Trophoblast cell (in vitro differentiated cells and primary cell): Measurements from ENCODE around the gene SLC35F1.

Source experiments
- DNase-seq, 2 donors: peaks; one replicate each; pipeline ENCODE4 v3.0.0-alpha.2; 2016
- H2AFZ ChIP-seq: 2 replicates; pipeline ENCODE4 v1.6.1; 2013; ENCODE audit warnings: low read length, moderate library complexity, mild to moderate bottlenecking; ENCODE audit not compliant: insufficient read depth, poor library complexity
- H2AK5ac ChIP-seq: 2 replicates; pipeline ENCODE4 v1.6.1; 2013; ENCODE audit warnings: mild to moderate bottlenecking, low read length
- H2BK120ac ChIP-seq: 2 replicates; pipeline ENCODE4 v1.6.1; 2013; ENCODE audit warnings: low read length, mild to moderate bottlenecking, moderate library complexity; ENCODE audit not compliant: insufficient read depth, poor library complexity
- H2BK12ac ChIP-seq: 2 replicates; pipeline ENCODE4 v1.6.1; 2013; ENCODE audit warnings: mild to moderate bottlenecking, low read length, moderate library complexity
- H2BK5ac ChIP-seq: 2 replicates; pipeline ENCODE4 v1.6.1; 2013; ENCODE audit warnings: low read length, low read depth, moderate library complexity, mild to moderate bottlenecking; ENCODE audit not compliant: poor library complexity
- H3K14ac ChIP-seq: 2 replicates; pipeline ENCODE4 v1.6.1; 2013; ENCODE audit warnings: mild to moderate bottlenecking, low read length
- H3K18ac ChIP-seq: 2 replicates; pipeline ENCODE4 v1.6.1; 2013; ENCODE audit warnings: mild to moderate bottlenecking, low read length
- H3K23ac ChIP-seq: 2 replicates; pipeline ENCODE4 v1.6.1; 2013; ENCODE audit warnings: low read length
- H3K27ac ChIP-seq: 2 replicates; pipeline ENCODE4 v1.5.1; 2013; ENCODE audit warnings: low read depth, mild to moderate bottlenecking, inconsistent platforms, low read length, moderate library complexity
- H3K27me3 ChIP-seq: 2 replicates; pipeline ENCODE4 v1.6.1; 2013; ENCODE audit warnings: inconsistent platforms, mild to moderate bottlenecking, low read length, moderate library complexity; ENCODE audit not compliant: insufficient read depth
- H3K36me3 ChIP-seq, 2 experiments: 1 replicate in 1 of 2; 2 replicates in 1 of 2; pipeline ENCODE4 v1.6.1; 2013; ENCODE audit warnings: low read length in 2 of 2, mild to moderate bottlenecking in 2 of 2, moderate library complexity in 1 of 2; ENCODE audit not compliant: insufficient read depth in 2 of 2, control insufficient read depth in 1 of 2
- H3K4ac ChIP-seq: 2 replicates; pipeline ENCODE4 v1.6.1; 2013; ENCODE audit warnings: low read depth, mild to moderate bottlenecking, low read length, moderate library complexity
- H3K4me1 ChIP-seq, 2 experiments: 1 replicate in 1 of 2; 2 replicates in 1 of 2; pipeline ENCODE4 v1.6.1; 2013; ENCODE audit warnings: low read length in 2 of 2, mild to moderate bottlenecking in 2 of 2, moderate library complexity in 1 of 2; ENCODE audit not compliant: insufficient read depth in 2 of 2, control insufficient read depth in 1 of 2
- H3K4me2 ChIP-seq: 2 replicates; pipeline ENCODE4 v1.6.1; 2013; ENCODE audit warnings: inconsistent platforms, mild to moderate bottlenecking, low read length, moderate library complexity
- H3K4me3 ChIP-seq: 2 replicates; pipeline ENCODE4 v1.5.1; 2013; ENCODE audit warnings: mild to moderate bottlenecking, low read depth, low read length, inconsistent platforms
- H3K79me1 ChIP-seq: one replicate; pipeline ENCODE4 v1.6.1; 2013; ENCODE audit warnings: low read length
- H3K79me2 ChIP-seq: 2 replicates; pipeline ENCODE4 v1.6.1; 2013; ENCODE audit warnings: low read length, mild to moderate bottlenecking; ENCODE audit not compliant: control insufficient read depth, insufficient read depth, poor library complexity
- H3K9ac ChIP-seq: 2 replicates; pipeline ENCODE4 v1.6.1; 2013; ENCODE audit warnings: mild to moderate bottlenecking, low read length
- H3K9me3 ChIP-seq: 2 replicates; pipeline ENCODE4 v1.6.1; 2013; ENCODE audit warnings: low read depth, mild to moderate bottlenecking, control low read depth, inconsistent platforms, low read length; ENCODE audit not compliant: insufficient read depth
- H4K12ac ChIP-seq: 2 replicates; pipeline ENCODE4 v1.6.1; 2013; ENCODE audit warnings: low read depth, mild to moderate bottlenecking, low read length, moderate library complexity
- H4K8ac ChIP-seq: 2 replicates; pipeline ENCODE4 v1.6.1; 2013; ENCODE audit warnings: low read depth, mild to moderate bottlenecking, low read length, moderate library complexity
- H4K91ac ChIP-seq: one replicate; pipeline ENCODE4 v1.6.1; 2013; ENCODE audit warnings: low read depth, mild to moderate bottlenecking, low read length, moderate library complexity
- WGBS: extraction: QIAGEN DNeasy Blood & Tissue Kit; methylation state at CpG from one replicate; pipeline ENCODE4 v1.1.7; 2013; ENCODE audit warnings: missing lambda C conversion rate; ENCODE audit not compliant: insufficient read length, insufficient coverage; ENCODE audit errors: extremely low coverage; 5-methylcytosine and 5-hydroxymethylcytosine counted together

The SLC35F1 gene

DNA sequence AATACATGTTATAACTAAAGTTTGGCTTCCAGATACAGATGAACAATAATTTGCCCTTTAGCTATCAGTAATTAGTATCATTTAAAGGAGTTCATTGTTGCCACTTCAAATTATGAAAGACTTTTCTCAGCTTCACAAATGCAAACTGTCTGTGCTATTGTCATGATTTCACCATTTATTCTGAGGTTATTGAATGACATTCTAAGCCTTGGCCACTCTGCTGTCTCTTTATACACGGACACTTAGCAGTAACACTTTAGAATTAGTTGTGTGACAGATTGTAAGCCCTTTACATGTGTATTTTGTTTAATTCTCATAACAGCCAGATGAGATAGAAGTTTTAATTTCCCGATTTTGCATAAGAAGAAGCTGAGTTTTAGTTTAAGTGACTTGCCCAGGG is 176.6 kb downstream of the SLC35F1 start:
- no peaks in the 10 kb centered on the region for H3K36me3 ChIP-seq
- H3K9ac ChIP-seq, result no peak overlapping the region
- no peak for DNase-seq
- no peaks in the 10 kb centered on the region for H3K9me3 ChIP-seq
- no peak overlapping the region for H3K27ac ChIP-seq
- H4K91ac ChIP-seq, result no peak overlapping the region
- H2AFZ ChIP-seq, result no peak overlapping the region
- no peak overlapping the region for H4K8ac ChIP-seq
- H2BK5ac ChIP-seq, result no peak overlapping the region
- H3K4me3 ChIP-seq, result no peak overlapping the region
- H2AK5ac ChIP-seq, result no peak overlapping the region
- no peak overlapping the region for H2BK12ac ChIP-seq
- H3K79me2 ChIP-seq, result no peaks in the 10 kb centered on the region
- no peak overlapping the region for H2BK120ac ChIP-seq
- no peak overlapping the region for H3K4ac ChIP-seq
- H3K27me3 ChIP-seq, result no peaks in the 10 kb centered on the region
- H3K4me1 ChIP-seq, result no peaks in the 10 kb centered on the region
- WGBS, result no CpG with 5 or more reads among the region's 2 CpGs
- no peak overlapping the region for H4K12ac ChIP-seq
- H3K18ac ChIP-seq, result no peak overlapping the region
- H3K79me1 ChIP-seq, result no peaks in the 10 kb centered on the region
- no peak overlapping the region for H3K23ac ChIP-seq
- H3K14ac ChIP-seq, result no peak overlapping the region
- H3K4me2 ChIP-seq, result no peak overlapping the region

DNA sequence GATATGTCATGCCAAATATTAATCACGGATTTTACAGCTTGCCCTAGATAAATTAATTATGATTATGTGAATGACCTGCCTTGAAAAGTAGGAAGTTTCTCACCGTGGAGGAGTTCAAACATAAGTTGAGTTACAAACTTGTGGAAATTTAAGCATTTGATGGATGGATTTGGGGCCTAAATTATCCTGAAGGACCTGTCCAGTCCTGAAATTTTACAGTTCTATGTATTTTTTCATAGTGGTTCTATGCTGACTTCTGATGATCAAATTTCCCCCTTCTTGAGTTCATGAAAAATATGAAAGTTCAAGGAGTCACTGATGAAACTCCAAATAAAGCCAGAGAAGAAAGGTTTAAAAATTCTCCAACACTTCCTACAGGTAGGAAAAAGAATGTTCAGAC is 178.6 kb downstream of the SLC35F1 start:
- no peak overlapping the region for H2BK120ac ChIP-seq
- no peak overlapping the region for H3K9ac ChIP-seq
- no peak for DNase-seq
- no peak overlapping the region for H3K4me2 ChIP-seq
- H4K12ac ChIP-seq, result no peak overlapping the region
- H3K4ac ChIP-seq, result no peak overlapping the region
- H4K8ac ChIP-seq, result no peak overlapping the region
- H2BK5ac ChIP-seq, result no peak overlapping the region
- H2AFZ ChIP-seq, result no peak overlapping the region
- no peaks in the 10 kb centered on the region for H3K79me1 ChIP-seq
- H4K91ac ChIP-seq, result no peak overlapping the region
- no peaks in the 10 kb centered on the region for H3K4me1 ChIP-seq
- no peak overlapping the region for H2AK5ac ChIP-seq
- no peak overlapping the region for H3K14ac ChIP-seq
- no peaks in the 10 kb centered on the region for H3K36me3 ChIP-seq
- H3K27ac ChIP-seq, result no peak overlapping the region
- no peaks in the 10 kb centered on the region for H3K79me2 ChIP-seq
- no peak overlapping the region for H3K18ac ChIP-seq
- no peaks in the 10 kb centered on the region for H3K9me3 ChIP-seq
- no peak overlapping the region for H3K23ac ChIP-seq
- no peak overlapping the region for H2BK12ac ChIP-seq
- no peak overlapping the region for H3K4me3 ChIP-seq
- H3K27me3 ChIP-seq, result no peaks in the 10 kb centered on the region
- no CpG with 5 or more reads among the region's 2 CpGs for WGBS

DNA sequence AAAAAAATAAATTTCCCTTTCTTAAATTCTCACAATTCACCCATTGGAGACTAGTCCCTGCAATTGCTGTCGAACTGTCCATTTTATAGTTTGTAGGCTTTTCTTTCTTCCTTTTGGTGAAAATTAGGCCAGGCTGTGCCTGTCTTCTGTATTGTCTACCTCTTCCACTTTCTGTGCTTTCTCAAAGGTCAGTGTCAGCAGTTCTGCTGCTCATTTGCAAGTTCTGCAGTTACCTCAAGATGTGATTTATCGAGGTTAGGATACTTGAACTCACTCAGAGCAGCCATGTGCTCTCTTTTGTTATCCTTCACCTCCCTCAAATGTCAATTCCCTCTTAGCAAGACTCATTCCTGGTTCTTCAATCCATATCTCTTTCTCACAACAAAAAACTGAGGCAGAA is 179.1 kb downstream of the SLC35F1 start:
- no peaks in the 10 kb centered on the region for H3K27me3 ChIP-seq
- no peak overlapping the region for H2AK5ac ChIP-seq
- no peaks in the 10 kb centered on the region for H3K9me3 ChIP-seq
- no peak overlapping the region for H2AFZ ChIP-seq
- no peak overlapping the region for H3K18ac ChIP-seq
- H3K9ac ChIP-seq, result no peak overlapping the region
- no peak overlapping the region for H2BK5ac ChIP-seq
- H4K12ac ChIP-seq, result no peak overlapping the region
- H3K36me3 ChIP-seq, result no peaks in the 10 kb centered on the region
- no peak overlapping the region for H2BK12ac ChIP-seq
- H3K27ac ChIP-seq, result no peak overlapping the region
- no peak overlapping the region for H3K4me3 ChIP-seq
- no peaks in the 10 kb centered on the region for H3K79me2 ChIP-seq
- no peak overlapping the region for H4K91ac ChIP-seq
- WGBS, result no CpG with 5 or more reads among the region's 2 CpGs
- H3K14ac ChIP-seq, result no peak overlapping the region
- no peak overlapping the region for H3K23ac ChIP-seq
- no peak overlapping the region for H3K4me2 ChIP-seq
- H3K4me1 ChIP-seq, result no peaks in the 10 kb centered on the region
- H3K79me1 ChIP-seq, result no peaks in the 10 kb centered on the region
- H4K8ac ChIP-seq, result no peak overlapping the region
- no peak overlapping the region for H2BK120ac ChIP-seq
- H3K4ac ChIP-seq, result no peak overlapping the region
- no peak for DNase-seq

DNA sequence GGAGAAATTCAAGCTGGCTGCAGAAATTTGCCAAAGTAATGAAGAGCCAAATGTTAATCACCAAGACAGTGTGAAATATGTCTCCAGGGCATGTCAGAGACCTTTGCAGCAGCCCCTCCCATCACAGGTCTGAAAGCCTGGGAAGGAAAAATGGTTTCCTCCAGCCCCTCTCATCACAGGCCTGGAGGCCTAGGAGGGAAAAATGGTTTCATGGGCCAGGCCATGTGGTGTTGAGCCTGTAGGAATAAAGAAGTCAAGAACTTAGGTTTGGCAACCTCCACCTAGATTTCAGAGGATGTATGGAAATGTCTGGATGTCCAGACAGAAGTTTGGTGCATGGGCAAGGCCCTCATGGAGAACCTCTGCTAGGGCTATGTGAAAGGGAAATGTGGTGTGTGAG is 185.0 kb downstream of the SLC35F1 start:
- no peak overlapping the region for H4K91ac ChIP-seq
- H3K4ac ChIP-seq, result no peak overlapping the region
- no peak overlapping the region for H2BK120ac ChIP-seq
- H4K12ac ChIP-seq, result no peak overlapping the region
- H3K36me3 ChIP-seq, result no peaks in the 10 kb centered on the region
- no peak overlapping the region for H2AK5ac ChIP-seq
- no peak overlapping the region for H3K23ac ChIP-seq
- no peak overlapping the region for H3K18ac ChIP-seq
- no peak overlapping the region for H2BK12ac ChIP-seq
- H3K79me2 ChIP-seq, result no peaks in the 10 kb centered on the region
- no peak overlapping the region for H3K9ac ChIP-seq
- H3K4me3 ChIP-seq, result no peak overlapping the region
- no peak overlapping the region for H2BK5ac ChIP-seq
- peaks cover 6% of the 10 kb centered on the region for H3K9me3 ChIP-seq
- H3K27me3 ChIP-seq, result no peaks in the 10 kb centered on the region
- no peak overlapping the region for H3K4me2 ChIP-seq
- H4K8ac ChIP-seq, result no peak overlapping the region
- no peak overlapping the region for H3K14ac ChIP-seq
- no peak overlapping the region for H2AFZ ChIP-seq
- H3K27ac ChIP-seq, result no peak overlapping the region
- no peaks in the 10 kb centered on the region for H3K4me1 ChIP-seq
- DNase-seq, result no peak
- H3K79me1 ChIP-seq, result no peaks in the 10 kb centered on the region

DNA sequence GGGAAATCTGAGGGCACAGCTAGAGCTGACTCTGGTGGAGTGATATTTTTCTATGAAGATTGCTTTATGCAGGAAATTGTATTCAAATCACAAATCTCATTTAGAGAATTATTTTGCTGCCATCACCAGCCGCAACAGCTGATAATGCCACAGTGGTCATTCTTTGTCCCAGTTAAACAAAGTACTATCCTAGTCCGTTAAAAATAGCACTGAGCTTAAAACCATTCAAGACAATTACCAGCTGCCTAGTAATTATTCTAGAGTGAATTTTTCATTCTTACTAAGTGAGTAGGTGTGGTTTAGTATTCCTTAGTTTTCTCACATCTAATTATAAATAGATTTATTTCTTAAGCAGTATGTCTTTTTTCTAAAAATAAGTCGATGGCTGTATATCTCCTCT is 190.5 kb downstream of the SLC35F1 start:
- H4K91ac ChIP-seq, result no peak overlapping the region

More for the DNA sequence above, 190.5 kb downstream of the SLC35F1 start:
- peaks cover 3% of the 10 kb centered on the region for H3K9me3 ChIP-seq
- H3K18ac ChIP-seq, result no peak overlapping the region
- H2BK5ac ChIP-seq, result no peak overlapping the region
- H3K4me3 ChIP-seq, result no peak overlapping the region
- H3K27ac ChIP-seq, result no peak overlapping the region
- DNase-seq, result no peak
- no peak overlapping the region for H3K4me2 ChIP-seq
- H3K4me1 ChIP-seq, result no peaks in the 10 kb centered on the region
- H3K9ac ChIP-seq, result no peak overlapping the region
- no peaks in the 10 kb centered on the region for H3K27me3 ChIP-seq
- no peak overlapping the region for H3K4ac ChIP-seq
- no CpG with 5 or more reads among the region's 3 CpGs for WGBS
- no peak overlapping the region for H2AFZ ChIP-seq
- no peak overlapping the region for H3K23ac ChIP-seq
- H4K12ac ChIP-seq, result no peak overlapping the region
- no peak overlapping the region for H4K8ac ChIP-seq
- no peak overlapping the region for H2BK12ac ChIP-seq
- no peak overlapping the region for H2BK120ac ChIP-seq
- no peak overlapping the region for H2AK5ac ChIP-seq
- no peaks in the 10 kb centered on the region for H3K79me2 ChIP-seq
- H3K14ac ChIP-seq, result no peak overlapping the region
- H3K36me3 ChIP-seq, result no peaks in the 10 kb centered on the region
- H3K79me1 ChIP-seq, result no peaks in the 10 kb centered on the region
